ENCODE results near the gene TMEM9. TPM values are rescaled to one million over a fixed set of nuclear protein-coding genes. Genes with fewer than 3 reads are reported as not detected.
A peak's percentile ranks its signal among the peaks of the same experiment; 100 is the strongest.

Gene TMEM9
- total RNA-seq (2013; cell fraction: nucleolus; rRNA removed), result 26.5 and 28.5 TPM in 2 replicates
- total RNA-seq (2014; rRNA removed), result 22.3 and 23.3 TPM in 2 replicates
- total RNA-seq (2014; rRNA removed; fragmentation: Illumina TruSeq; extraction: Trizol), result 6.9 and 7.2 TPM in 2 replicates
- total RNA-seq (2021), result 17.2 and 18.0 TPM in 2 replicates
- 25.4 TPM for polyA plus RNA-seq (2011; ENCODE audit: low read depth)
- polyA plus RNA-seq (2011; rRNA removed), result 25.3 and 46.1 TPM in 2 replicates
- polyA plus RNA-seq (2011; cell fraction: cytosol; rRNA removed), result 48.4 and 55.4 TPM in 2 replicates
- 39.4 and 60.8 TPM in 2 replicates for polyA plus RNA-seq (2011; cell fraction: nucleus; rRNA removed)
- 27.5 and 29.4 TPM in 2 replicates for polyA plus RNA-seq (2012)
- 3.5 and 8.1 TPM in 2 replicates for polyA plus RNA-seq (2014; fragmentation: Illumina TruSeq; extraction: Trizol)
- 10 to 100 TPM in 1 of 2 experiments, 1 to 10 TPM in 1; 8.1 to 11.3 TPM for polyA plus RNA-seq (2014; fragmentation: Nextera tagmentation; extraction: Ambion mirVana)
- 17.4 and 19.0 TPM in 2 replicates for polyA plus RNA-seq (2014; rRNA removed)
- polyA plus RNA-seq (2016; fragmentation: Nextera tagmentation; extraction: Ambion mirVana), result 10 to 100 TPM; 18.8 to 25.2 TPM
- polyA minus RNA-seq (2011; rRNA and poly(A)+ RNA removed), result 37.5 and 46.2 TPM in 2 replicates
- 6.5 and 8.1 TPM in 2 replicates for polyA minus RNA-seq (2011; cell fraction: cytosol; rRNA and poly(A)+ RNA removed)
- polyA minus RNA-seq (2011; cell fraction: nucleus; rRNA and poly(A)+ RNA removed), result 6.8 and 9.4 TPM in 2 replicates
- percentile 59 among the genes with signal in this experiment for Bru-seq, nascent RNA
- BruChase-seq, experiment 1, labeled RNA remaining after a 6-hour chase, result percentile 51 among the genes with signal in this experiment
- BruChase-seq, experiment 2, labeled RNA remaining after a 2-hour chase, result percentile 51 among the genes with signal in this experiment
- long read RNA-seq, experiment 1, transcript TMEM9-204 (6 exons, 1,529 nt), result major isoform, 25 of 30 reads
- long read RNA-seq, experiment 1, partial matches to known transcripts, result 0 of 30 reads
- long read RNA-seq, experiment 1, other reads (novel, unspliced or antisense), result 1 of 30 reads
- long read RNA-seq, experiment 2, transcript TMEM9-204 (6 exons, 1,529 nt), result major isoform, 28 of 33 reads
- long read RNA-seq, experiment 2, partial matches to known transcripts, result 0 of 33 reads
- long read RNA-seq, experiment 2, other reads (novel, unspliced or antisense), result 3 of 33 reads

DNA sequence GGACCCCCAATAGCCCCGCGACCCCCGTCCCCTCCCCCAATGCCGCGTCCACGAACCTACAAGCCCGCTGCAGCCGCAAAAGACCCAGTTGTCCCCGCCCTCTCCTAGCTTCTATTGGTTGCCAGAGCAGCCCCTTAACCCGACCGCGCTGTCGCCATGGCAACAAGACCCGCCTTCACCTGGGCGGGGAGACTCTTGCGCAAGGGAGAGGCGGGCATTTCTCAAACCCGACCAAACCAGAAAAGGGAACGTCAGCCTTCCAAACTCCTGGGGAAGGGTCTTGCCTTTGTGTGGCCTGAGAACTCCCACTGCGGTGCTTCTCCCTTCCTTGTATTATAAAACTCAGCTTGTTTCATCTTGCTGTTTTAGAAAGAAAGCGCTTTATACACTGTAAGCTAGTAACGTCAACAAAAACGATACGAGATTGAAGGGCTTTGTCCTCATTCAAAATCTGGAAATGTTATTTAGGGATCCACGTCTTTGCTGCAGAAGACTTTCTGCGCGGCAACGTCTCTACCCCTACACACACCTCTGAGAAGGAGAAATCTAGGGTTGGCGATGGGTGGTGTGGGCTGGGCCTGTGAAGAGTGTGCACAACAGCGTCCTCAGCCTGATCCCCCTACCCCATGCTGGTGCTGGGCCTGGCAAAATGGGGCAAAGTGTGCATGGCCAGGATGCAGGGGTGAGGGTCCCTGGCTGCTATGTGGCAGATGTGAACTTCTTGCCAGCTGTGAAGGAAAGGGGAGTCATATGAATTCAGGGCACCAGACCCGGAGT is at the start of gene TMEM9:
Gene TMEM9, minus strand, starts transcription at position 86 of the 777 bp plus-strand sequence. CDS start 551 bp downstream, outside the sequence.
- Histone ChIP-seq H2AFZ (ENCODE audit: control insufficient read depth, low read depth, low read length) (peak within 1 kb of the TSS; percentile 99), H4K20me1 (ENCODE audit: control insufficient read depth, insufficient read depth) (no peaks in the 10 kb centered on the region), H3K4me3 (peak within 1 kb of the TSS; percentile 69), H3K9ac (ENCODE audit: control insufficient read depth, insufficient read depth, low read length) (peak within 1 kb of the TSS; percentile 40), H3K36me3 (ENCODE audit: control insufficient read depth in 2 of 2, insufficient read depth in 2 of 2, low read length in 1 of 2) (0 out of 4 replicates have a peak, but pooled peaks cover 0 to 4% of the 10 kb centered on the region in 2 experiments), H3K27ac (ENCODE audit: control insufficient read depth, insufficient read depth) (peak within 1 kb of the TSS; percentile 57), H3K4me1 (ENCODE audit: control insufficient read depth, insufficient read depth, low read length) (peaks cover 12% of the 10 kb centered on the region), H3K4me2 (ENCODE audit: control insufficient read depth, insufficient read depth) (peak within 1 kb of the TSS; percentile 90), H3K79me2 (ENCODE audit: control insufficient read depth, insufficient read depth, low read length) (peaks cover 5% of the 10 kb centered on the region; the same call in 1 of the 2 replicates), H3K27me3 (replicated peaks in 1 of 2; ENCODE audit: control insufficient read depth in 2 of 2, insufficient read depth in 2 of 2, low read length in 1 of 2) (no peaks in the 10 kb centered on the region; a peak in 1 of 4 replicates), H3K9me3 (replicated peaks; ENCODE audit: control insufficient read depth, insufficient read depth, low read length) (no peaks in the 10 kb centered on the region)
- ChIA-PET POLR2A (interaction anchor here (0.6 to 1.1 kb wide), 4 partner anchors 14 to 462 kb away, joined by 3 to 5 read pairs (median 4); no protein-coding TSS in a partner anchor), SMC1A (ENCODE audit: uncharacterized antibody, unreplicated experiment) (interaction anchor here (1.0 to 1.5 kb wide), 3 partner anchors 14 to 29 kb away, joined by 3 to 4 read pairs (median 3); no protein-coding TSS in a partner anchor), CTCF (interaction anchor here (0.9 to 2.9 kb wide), 11 partner anchors 9 to 248 kb away, joined by 3 to 12 read pairs (median 4); no protein-coding TSS in a partner anchor), RAD21 (ENCODE audit: unreplicated experiment) (interaction anchor here (1.0 to 1.2 kb wide), 5 partner anchors 14 to 532 kb away, joined by 4 to 5 read pairs (median 5); no protein-coding TSS in a partner anchor)
- intact Hi-C loops (cut with micrococcal nuclease; ENCODE audit: unreplicated experiment) (loop anchor here (1.0 kb wide), 1 partner anchor 16 kb away; no protein-coding TSS in a partner anchor), in situ Hi-C loops (cut with MboI) (no loop called here)
- WGBS (ENCODE audit: insufficient coverage, insufficient replicate concordance, low lambda C conversion rate, missing lambda C conversion rate), result 9% methylated on average over 31 of the region's 31 CpGs
- FAIRE-seq, result peak; percentile 99
- peak; percentile 83 for DNase-seq (ENCODE audit: low read depth, low spot score)
- peak; percentile 98 for ATAC-seq
- no TSS peak for BruUV-seq (replicated peaks)
- TF ChIP-seq SRF (IDR thresholded peaks at IDR 0.05; ENCODE audit: low read depth in 2 of 2, low read length in 2 of 2) (peak in 1 of 2 experiments; percentile 41; a peak in 1 of 4 replicates), KDM1A (IDR thresholded peaks at IDR 0.05; ENCODE audit: borderline replicate concordance) (no peak), ETV6 (conservative IDR thresholded peaks at IDR 0.05 in 1 of 2, IDR thresholded peaks at IDR 0.05 in 1 of 2; ENCODE audit: borderline replicate concordance in 1 of 2, low read depth in 1 of 2) (no peak), PAX8 (IDR thresholded peaks at IDR 0.05) (no peak), SREBF1 (IDR thresholded peaks at IDR 0.05; ENCODE audit: low read length) (no peak), ZNF217 (IDR thresholded peaks at IDR 0.05) (no peak), BCL11A (IDR thresholded peaks at IDR 0.05; ENCODE audit: low read depth, low read length) (no peak), SIN3A (IDR thresholded peaks at IDR 0.05; ENCODE audit: low read depth, low read length) (no peak), EZH2 (IDR thresholded peaks at IDR 0.05; ENCODE audit: borderline replicate concordance, control insufficient read depth, low read depth, low read length) (no peak), SREBF2 (IDR thresholded peaks at IDR 0.05; ENCODE audit: low read length) (no peak), CHD4 (IDR thresholded peaks at IDR 0.05) (no peak)
- TF ChIP-seq, protein P1, sequence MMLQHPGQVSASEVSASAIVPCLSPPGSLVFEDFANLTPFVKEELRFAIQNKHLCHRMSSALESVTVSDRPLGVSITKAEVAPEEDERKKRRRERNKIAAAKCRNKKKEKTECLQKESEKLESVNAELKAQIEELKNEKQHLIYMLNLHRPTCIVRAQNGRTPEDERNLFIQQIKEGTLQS (IDR thresholded peaks at IDR 0.05; ENCODE audit: borderline replicate concordance, extremely low read depth, low read depth, low read length), result no peak
- TF ChIP-seq, protein P2, sequence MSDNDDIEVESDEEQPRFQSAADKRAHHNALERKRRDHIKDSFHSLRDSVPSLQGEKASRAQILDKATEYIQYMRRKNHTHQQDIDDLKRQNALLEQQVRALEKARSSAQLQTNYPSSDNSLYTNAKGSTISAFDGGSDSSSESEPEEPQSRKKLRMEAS (IDR thresholded peaks at IDR 0.05; ENCODE audit: low read depth, low read length), result no peak
- TF ChIP-seq, protein P3, sequence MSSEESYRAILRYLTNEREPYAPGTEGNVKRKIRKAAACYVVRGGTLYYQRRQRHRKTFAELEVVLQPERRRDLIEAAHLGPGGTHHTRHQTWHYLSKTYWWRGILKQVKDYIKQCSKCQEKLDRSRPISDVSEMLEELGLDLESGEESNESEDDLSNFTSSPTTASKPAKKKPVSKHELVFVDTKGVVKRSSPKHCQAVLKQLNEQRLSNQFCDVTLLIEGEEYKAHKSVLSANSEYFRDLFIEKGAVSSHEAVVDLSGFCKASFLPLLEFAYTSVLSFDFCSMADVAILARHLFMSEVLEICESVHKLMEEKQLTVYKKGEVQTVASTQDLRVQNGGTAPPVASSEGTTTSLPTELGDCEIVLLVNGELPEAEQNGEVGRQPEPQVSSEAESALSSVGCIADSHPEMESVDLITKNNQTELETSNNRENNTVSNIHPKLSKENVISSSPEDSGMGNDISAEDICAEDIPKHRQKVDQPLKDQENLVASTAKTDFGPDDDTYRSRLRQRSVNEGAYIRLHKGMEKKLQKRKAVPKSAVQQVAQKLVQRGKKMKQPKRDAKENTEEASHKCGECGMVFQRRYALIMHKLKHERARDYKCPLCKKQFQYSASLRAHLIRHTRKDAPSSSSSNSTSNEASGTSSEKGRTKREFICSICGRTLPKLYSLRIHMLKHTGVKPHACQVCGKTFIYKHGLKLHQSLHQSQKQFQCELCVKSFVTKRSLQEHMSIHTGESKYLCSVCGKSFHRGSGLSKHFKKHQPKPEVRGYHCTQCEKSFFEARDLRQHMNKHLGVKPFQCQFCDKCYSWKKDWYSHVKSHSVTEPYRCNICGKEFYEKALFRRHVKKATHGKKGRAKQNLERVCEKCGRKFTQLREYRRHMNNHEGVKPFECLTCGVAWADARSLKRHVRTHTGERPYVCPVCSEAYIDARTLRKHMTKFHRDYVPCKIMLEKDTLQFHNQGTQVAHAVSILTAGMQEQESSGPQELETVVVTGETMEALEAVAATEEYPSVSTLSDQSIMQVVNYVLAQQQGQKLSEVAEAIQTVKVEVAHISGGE (CRISPR knock-in tag; IDR thresholded peaks at IDR 0.05), result no peak

Measured in GM12878 (cell line).